Hematopoietic multipotent progenitor cell treated with erythropoietin and hydrocortisone succinate and interleukin-3 and kit ligand, for 6 days (in vitro differentiated cells): ENCODE results near the gene RIC3.

Source experiments
- DNase-seq: peaks from one replicate; pipeline ENCODE4 v3.0.0-alpha.2; 2015

The RIC3 gene

DNA sequence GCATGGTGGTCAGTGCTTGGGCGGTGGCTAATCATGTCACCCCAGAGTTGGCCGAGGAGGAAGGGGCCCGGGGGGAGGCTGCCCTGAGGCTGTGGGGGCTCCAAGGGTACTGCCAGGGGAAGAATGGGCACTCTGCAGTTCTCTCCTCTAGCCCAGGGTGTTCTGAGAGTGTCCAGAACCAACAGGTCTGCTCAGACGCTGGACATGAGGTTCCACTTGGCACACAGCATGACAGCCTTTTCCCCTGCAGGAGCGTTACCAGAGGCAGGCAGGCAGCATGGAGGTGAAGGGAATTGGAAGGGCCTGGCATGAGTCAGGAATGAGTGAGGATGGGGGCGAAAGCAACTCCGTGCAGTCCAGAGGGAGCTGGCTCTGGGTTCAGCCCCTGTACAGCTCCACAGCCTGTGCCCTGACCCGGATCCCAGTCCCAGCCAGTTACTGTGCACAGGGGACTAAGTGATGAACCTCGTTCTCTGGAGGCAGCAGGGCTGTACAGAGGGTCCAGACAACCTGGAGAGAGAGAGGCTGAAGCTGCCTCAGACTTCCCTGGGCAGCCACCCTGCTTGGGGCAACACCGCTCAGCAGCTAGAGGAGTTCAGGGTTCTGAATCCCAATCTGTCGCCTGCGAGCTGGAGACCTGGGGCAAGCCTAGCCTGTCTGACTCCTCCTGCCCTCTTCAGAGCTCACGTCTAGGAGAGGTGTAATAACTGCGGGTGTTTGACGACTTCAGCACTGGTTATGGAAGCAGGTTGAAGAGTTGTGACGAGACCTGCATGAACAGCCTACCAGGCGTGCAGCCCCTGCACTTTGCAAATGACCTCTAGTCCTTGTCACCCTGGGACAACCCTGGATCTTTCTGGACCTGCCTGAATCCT, 102.6 kb downstream of the RIC3 start:
- no peak for DNase-seq

DNA sequence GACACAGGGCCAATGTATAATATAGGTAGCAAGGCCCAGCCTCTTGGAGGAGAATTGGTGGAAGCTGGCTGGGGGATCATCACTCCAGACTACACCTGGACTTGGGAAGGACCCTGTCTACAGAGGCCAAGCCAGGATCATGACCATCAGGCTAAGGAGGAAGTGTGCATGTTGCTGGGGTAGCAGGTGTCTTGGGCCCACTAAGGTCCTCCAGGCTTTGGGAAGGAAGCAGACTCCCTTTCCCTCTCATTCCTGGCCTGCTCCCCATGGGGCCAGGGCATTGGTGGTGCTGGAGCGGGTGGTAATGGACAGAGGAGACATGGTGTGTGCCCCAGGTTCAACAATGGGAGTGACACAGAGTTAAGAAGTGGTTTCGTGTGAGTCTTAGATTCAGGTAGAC, 103.8 kb downstream of the RIC3 start:
- no peak for DNase-seq

DNA sequence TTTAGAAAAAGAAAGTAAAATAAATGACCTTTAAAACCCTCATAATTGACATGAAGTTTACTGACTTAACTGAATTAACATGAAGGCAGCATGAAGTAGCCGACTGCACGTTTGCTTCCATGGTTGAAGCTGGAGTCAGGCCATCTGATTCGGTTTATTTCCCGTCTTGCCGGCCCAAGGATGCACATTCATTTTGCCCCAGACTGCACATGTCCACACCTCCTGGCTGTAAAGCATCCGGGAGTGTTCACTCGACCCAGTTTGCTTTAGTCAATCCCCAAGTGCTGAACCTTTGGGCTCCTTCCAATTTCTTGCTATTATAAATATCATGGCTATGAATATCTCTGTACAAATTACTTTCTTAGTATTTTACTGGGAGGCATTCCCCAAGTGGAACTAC, 105.5 kb downstream of the RIC3 start:
- no peak for DNase-seq

DNA sequence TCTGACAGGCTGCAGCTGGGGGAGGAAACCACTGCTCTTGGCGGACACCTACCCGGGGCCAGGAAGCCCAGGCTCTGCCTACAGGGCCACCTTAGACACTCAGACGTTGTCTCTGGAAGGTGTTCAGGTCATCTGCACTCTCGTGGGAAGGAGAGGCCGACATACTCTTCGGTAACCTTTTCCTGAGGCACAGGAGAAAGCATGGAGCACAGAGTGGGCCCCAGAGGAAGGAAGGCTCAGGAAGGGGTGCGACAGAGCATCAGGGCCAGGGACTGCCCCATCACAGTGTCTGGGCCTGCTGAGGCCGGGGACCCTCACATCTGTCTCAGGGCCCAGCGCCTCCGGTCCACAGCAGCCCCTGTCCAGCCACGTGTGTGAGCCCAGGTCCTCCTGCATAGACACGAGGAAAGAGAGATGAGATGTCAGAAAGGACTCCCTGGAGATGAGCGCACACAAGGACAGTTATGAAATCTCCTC, 106.0 kb downstream of the RIC3 start:
- DNase-seq = no peak

DNA sequence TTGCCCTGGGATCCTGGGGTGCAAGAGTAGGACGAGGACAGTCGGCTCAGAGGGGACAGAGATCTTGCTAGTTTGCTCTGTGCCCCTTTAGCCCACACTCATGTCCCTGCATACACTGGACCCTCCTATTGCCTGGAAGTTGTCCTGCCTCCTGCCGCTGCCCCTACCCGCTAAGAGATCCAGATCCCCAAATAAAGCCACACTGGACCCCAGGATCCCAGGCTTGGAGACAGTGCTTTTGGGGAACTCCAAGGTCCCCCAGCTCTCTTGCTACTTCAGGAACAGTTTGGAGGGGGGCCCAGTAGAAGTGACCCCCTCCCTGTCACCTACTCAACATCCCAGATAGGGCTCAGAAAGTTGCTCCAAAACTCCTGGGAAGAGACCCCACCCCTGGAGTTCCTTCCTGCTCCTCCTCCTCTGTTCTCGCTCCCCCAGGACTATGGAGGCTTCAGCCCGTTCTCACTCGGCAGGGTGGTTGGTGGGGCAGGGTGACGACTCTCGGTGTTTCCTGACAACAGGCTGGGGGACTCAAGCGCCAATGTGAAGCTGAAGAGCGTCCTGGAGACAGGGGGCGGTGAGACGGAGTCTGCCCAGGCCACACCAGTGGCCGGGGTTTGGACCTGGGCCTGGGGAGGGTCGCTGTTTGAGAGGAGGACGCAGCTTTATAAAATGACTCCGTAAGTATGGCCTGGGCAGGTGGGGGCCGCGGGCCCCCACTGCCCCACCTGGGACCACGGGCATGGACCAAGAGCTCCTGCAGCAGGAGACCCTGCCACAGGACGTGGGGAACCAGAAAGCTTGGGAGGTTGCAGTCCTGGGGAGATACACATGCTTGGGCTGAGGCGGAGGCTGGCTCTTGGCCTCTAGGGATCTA, 107.0 kb downstream of the RIC3 start:
- DNase-seq = no peak

DNA sequence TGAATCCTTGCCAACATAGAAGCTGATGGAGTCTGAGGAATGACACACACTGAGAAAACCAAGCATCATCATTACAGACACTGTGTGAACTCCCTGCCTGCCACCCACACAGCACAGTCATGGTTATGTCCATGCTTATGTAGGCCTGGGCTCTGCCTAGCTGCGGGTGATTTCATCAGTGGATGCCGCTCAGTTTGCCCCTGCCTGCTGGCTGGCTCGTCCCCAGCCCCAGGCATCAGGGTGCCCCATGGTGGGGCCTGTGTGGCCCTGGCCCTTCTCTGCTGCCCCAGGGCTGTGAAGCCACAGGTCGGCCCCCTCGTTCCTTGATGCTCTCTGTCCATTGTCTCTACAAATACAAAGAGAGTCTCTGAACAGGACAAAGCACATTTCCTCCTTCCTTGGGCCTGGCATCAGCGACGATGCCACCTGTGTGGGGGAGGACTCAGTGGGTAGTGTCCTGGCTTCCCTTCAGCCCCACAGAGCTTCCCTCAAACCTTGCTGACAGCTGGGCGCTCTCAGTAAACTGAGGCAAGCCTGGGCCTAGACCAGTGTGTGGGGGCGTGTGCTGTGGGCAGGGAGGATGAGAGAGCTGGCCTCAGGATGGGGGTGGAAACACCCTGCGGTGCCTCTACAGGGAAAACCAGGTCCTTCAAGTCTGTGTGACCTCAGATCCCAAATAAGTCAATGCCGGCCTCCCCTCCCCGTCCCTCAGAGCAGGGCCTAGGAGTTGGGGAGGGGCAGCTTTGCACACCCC, 107.8 kb downstream of the RIC3 start:
- DNase-seq = no peak

DNA sequence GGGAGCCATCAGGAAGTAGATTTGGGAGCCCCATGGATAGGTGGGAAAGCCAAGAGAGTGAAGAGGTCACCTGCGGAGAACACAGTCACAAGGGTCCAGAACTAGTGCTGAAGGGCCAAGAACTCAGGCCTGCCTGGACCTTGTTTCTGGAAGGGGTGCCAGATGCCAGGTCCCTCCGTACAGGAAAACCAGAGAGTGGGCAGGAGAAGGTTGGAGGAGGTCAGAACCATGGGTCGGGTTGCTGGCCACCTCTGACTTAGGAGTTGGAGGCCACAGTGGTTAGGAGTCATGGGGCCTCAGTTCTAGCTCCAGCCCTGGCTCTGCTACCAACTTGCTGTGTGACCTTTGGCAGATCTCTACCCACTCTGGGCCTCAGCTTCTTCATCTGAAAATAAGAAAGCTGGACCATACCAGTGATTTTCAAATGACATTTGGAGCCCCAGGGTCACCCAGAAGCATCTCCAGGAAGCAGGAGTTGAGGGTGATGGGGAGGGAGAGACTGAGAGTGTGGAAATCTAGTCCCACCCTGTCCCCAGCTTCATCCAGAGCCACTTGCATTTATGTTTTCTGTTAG, 108.6 kb downstream of the RIC3 start:
- DNase-seq = no peak

DNA sequence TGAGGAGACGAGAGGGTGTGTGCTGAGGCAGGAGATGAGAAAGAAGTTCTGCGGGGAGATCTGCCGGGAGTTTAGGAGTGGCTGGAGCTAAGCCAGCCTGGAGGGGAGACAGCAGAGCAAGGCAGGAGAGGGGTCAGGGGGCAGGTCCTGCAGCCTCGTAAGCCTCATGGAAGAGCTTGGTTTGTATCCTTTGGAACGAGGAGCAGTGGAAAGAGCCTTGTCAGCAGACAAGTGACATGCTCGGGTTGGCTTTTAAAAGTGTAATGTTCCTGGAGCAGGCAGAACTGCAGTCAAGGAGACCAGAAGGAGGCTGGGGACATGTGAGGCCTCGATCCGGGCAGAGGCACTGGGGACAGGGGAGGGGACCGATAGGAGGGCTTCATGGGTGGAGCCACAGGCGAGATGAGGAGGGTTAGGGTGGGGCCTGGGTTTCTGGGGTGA, 109.2 kb downstream of the RIC3 start:
- no peak for DNase-seq

DNA sequence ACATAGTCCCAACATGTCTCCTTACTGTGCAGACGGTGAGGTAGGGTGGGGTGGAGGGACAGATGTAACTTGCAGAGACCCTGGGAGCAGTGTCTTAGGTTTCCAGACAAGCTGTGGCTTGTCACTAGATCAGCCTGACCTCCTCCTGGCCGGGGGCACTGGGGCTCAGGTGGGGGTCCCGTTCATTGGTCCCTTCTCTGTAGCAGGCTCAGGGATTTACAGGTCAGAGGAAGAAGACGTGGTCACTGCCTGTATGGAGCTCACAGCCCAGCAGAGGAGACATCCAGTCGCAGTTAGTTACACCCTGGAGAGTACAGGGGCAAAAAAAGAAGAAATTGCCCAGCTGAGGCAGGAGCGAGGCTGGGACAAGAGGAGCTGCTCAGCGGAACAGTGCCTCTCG, 109.8 kb downstream of the RIC3 start:
- no peak for DNase-seq

DNA sequence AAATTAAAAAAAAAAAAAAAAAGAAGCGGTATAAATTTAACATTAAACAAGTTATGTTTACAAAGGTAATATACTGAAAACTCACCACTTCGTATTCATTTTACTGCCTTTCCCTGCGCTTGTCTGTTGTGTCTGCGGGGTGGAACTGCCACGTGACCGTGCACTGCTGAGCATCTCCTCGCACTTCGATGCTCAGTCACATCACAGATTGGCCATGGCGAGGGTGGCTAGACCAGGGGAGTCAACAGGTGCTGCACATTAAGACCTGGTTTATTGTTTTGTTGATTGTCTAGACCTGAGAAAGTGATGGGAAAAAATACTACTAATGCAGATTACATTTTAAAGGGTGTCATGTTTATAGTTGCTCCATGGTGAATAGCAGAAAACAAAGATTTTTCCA, 110.6 kb downstream of the RIC3 start:
- no peak for DNase-seq

DNA sequence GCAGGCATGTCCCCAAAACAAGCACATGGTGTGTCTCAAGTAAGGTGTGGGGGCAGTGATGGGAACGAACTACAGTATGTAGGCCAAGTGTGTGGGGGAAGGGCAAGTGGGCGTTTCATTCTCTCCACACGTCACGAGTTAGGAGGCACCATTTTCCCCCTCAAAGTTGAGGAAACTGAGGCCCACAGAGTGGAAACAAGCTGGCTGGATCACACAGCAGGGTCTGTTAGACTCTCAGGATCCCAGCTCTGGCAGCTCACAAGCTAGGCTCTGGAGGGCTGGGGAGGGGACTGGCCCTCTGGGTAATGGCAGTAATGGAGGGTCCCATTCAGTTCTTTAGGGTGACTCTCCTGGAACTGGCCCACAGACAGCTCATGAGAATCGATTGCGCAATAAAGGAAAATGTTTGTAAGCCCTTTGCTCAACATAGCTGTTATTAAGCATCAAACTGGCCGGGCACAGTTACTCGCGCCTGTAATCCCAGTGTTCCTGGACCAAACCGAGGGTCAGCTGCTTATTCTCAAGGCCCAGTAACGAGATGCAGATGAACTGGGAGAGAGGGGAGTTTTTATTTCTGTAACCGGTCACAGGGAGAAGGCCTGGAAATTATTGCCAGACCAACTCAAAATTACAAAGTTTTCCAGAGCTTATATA, 111.9 kb downstream of the RIC3 start:
- DNase-seq = peak; percentile 35
